Heart left ventricle (tissue), 16 donors: ENCODE results near the gene IGFBP1. TPM values are rescaled to one million over a fixed set of nuclear protein-coding genes. Genes with fewer than 3 reads are reported as not detected.

Experiments used
- ATAC-seq, 4 donors: fragments of 200-7000 bp; cut with Tn5 transposase; one replicate each; pipeline ENCODE4 v1.9.1; 2020 to 2022; ENCODE audit warnings: moderate library complexity in 4 of 4, mild to moderate bottlenecking in 3 of 4, moderate number of reproducible peaks in 1 of 4
- DNase-seq, 5 donors: peaks; one replicate each; pipeline ENCODE4 v3.0.0-alpha.2; 2020
- H3K27ac ChIP-seq, 12 donors: fragments of 200-600 bp; sonication (generic) in 4 of 12; one replicate each; pipeline versions ENCODE4 v1.5.0 to v1.8.0; 2016 to 2022; ENCODE audit warnings: mild to moderate bottlenecking in 2 of 12
- H3K27me3 ChIP-seq, 9 donors: fragments of 200-600 bp; sonication (generic) in 2 of 9; one replicate each; pipeline versions ENCODE4 v1.5.1 to v1.8.0; 2016 to 2022; ENCODE audit warnings: mild to moderate bottlenecking in 3 of 9
- H3K36me3 ChIP-seq, 9 donors: fragments of 200-600 bp; sonication (generic) in 2 of 9; one replicate each; pipeline versions ENCODE4 v1.5.0 to v1.8.0; 2018 to 2022; ENCODE audit warnings: mild to moderate bottlenecking in 2 of 9
- H3K4me1 ChIP-seq, 12 donors: fragments of 200-600 bp; sonication (generic) in 4 of 12; one replicate each; pipeline versions ENCODE4 v1.5.0 to v1.8.0; 2016 to 2022; ENCODE audit warnings: mild to moderate bottlenecking in 3 of 12
- H3K4me3 ChIP-seq, 12 donors: fragments of 200-600 bp; sonication (generic) in 4 of 12; one replicate each; pipeline versions ENCODE4 v1.5.0 to v1.8.0; 2017 to 2022; ENCODE audit warnings: mild to moderate bottlenecking in 9 of 12, moderate library complexity in 4 of 12
- H3K9me3 ChIP-seq, 12 donors: fragments of 200-600 bp; sonication (generic) in 4 of 12; one replicate each; pipeline versions ENCODE4 v1.5.0 to v1.8.0; 2016 to 2022; ENCODE audit warnings: mild to moderate bottlenecking in 1 of 12
- POLR2A ChIP-seq, 2 donors: fragments of 450-650 bp; IDR thresholded peaks; one replicate each; pipeline ENCODE4 v1.6.1; 2017; ENCODE audit warnings: antibody characterized with exemption in 2 of 2, mild to moderate bottlenecking in 2 of 2, moderate library complexity in 2 of 2
- WGBS, 4 donors: extraction: QIAGEN DNeasy Blood & Tissue Kit in 2 of 4; methylation state at CpG; one replicate each; pipeline versions ENCODE4 v1.1.5 to v1.1.7; 2013 to 2018; 5-methylcytosine and 5-hydroxymethylcytosine counted together
- intact Hi-C, 10 donors: fragments of 100-400 bp; cut with DNase I; formaldehyde crosslinking; loops; one replicate each; pipeline versions ENCODE4 v1.11.1 to v1.14.2; 2022
- polyA plus RNA-seq, 2 donors: library from polyadenylated mRNA; stranded (reverse); fragments of 200-250 nt; gene quantifications; one replicate each; pipeline ENCODE4 v1.2.3, GENCODE V29; 2013
- total RNA-seq, 9 donors: library from RNA; depleted of rRNA in 2 of 9; stranded (reverse); fragments of >200 nt in 2 of 9; fragmentation: NEBNext Ultra II Directional in 3 of 9; extraction: Animal tissue kit (Norgen Biotek cat#: 25700) in 3 of 9; gene quantifications; one replicate each; pipeline versions ENCODE4 v1.1.0 to v1.2.4, GENCODE V29; 2016 to 2023
- TF ChIP-seq, protein P1 (sequence below), 12 donors: fragments of 200-600 bp; sonication (generic) in 4 of 12; IDR thresholded peaks; one replicate each; pipeline versions ENCODE4 v1.5.0 to v1.8.0; 2018 to 2022; ENCODE audit warnings: antibody characterized with exemption in 12 of 12, mild to moderate bottlenecking in 5 of 12
- donor health status: ischemic (EF 13 %, LVEDD 7.1; RV severe dilation, severe dysfunction).
- donor health status: healthy with polysubstance abuse.
- donor health status: DM: no; HTN: yes; CAD: no.
- donor health status: DM: no; HTN: no; CAD: no.
- donor health status: ischemic (EF 25% LVEDD 6.9; RV normal size, moderate dysfunction).
- donor health status: ischemic (EF 25% LVEDD 5.7; RV mildly dilated, moderate dysfunction).
- donor health status: healthy.
- donor health status: DM: yes; HTN: yes; CAD: no.
- donor health status: ischemic (EF 35%, LVEDD 5.7; RV mildly dilated, moderate dysfunction).
- donor health status: nonischemic (EF 11% LVEDD 7.7; RV severe dilation, severe dysfunction).
- donor health status: DM: yes; HTN: yes; CAD: no.
- donor health status: PGD.
- donor health status: ischemic (EF 29% LVEDD 5.4; RV normal size, mild dysfunction).
- donor health status: nonischemic (EF 23%, LVEDD 6.1; RV moderate dilation, normal function).

Gene IGFBP1
- total and polyA plus RNA-seq, 11 donors = 1.8 TPM; not detected in 10

DNA sequence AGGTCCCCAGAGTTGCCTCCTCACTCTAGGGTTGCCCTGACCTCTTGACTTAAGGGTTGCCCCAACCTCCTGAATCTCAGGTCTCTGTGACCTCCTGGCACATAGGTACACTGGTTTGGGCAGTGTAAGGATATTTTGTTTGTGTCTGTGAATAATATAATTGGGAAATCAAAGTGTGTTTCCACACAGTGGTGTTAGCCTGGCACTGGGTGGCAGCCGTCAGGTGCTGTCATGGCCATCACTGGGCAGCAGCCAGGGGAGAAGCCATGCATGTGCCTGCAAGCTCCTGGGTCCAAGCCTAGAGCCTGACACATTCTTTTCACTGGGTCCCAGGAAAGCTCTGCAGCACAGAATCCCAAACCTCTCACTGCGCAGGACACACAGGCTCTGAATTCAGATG lies 11.8 kb upstream of the IGFBP1 start:
- Histone ChIP-seq H3K27ac (no peak overlapping the region), H3K4me1 (no peaks in the 10 kb centered on the region), H3K36me3 (no peaks in the 10 kb centered on the region), H3K9me3 (peaks cover 0 to 21% (median 5%) of the 10 kb centered on the region in 12 donors), H3K4me3 (no peak overlapping the region), H3K27me3 (no peaks in the 10 kb centered on the region)
- no peak for DNase-seq
- ATAC-seq = no peak
- intact Hi-C loops = no loop called here
- TF ChIP-seq, protein P1, sequence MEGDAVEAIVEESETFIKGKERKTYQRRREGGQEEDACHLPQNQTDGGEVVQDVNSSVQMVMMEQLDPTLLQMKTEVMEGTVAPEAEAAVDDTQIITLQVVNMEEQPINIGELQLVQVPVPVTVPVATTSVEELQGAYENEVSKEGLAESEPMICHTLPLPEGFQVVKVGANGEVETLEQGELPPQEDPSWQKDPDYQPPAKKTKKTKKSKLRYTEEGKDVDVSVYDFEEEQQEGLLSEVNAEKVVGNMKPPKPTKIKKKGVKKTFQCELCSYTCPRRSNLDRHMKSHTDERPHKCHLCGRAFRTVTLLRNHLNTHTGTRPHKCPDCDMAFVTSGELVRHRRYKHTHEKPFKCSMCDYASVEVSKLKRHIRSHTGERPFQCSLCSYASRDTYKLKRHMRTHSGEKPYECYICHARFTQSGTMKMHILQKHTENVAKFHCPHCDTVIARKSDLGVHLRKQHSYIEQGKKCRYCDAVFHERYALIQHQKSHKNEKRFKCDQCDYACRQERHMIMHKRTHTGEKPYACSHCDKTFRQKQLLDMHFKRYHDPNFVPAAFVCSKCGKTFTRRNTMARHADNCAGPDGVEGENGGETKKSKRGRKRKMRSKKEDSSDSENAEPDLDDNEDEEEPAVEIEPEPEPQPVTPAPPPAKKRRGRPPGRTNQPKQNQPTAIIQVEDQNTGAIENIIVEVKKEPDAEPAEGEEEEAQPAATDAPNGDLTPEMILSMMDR (IDR thresholded peaks at IDR 0.05) = no peak
- TF ChIP-seq POLR2A (IDR thresholded peaks at IDR 0.05) = no peak
- 92 to 100% (median 95%) methylated on average over 2 of the region's 2 CpGs for WGBS, 4 donors

DNA sequence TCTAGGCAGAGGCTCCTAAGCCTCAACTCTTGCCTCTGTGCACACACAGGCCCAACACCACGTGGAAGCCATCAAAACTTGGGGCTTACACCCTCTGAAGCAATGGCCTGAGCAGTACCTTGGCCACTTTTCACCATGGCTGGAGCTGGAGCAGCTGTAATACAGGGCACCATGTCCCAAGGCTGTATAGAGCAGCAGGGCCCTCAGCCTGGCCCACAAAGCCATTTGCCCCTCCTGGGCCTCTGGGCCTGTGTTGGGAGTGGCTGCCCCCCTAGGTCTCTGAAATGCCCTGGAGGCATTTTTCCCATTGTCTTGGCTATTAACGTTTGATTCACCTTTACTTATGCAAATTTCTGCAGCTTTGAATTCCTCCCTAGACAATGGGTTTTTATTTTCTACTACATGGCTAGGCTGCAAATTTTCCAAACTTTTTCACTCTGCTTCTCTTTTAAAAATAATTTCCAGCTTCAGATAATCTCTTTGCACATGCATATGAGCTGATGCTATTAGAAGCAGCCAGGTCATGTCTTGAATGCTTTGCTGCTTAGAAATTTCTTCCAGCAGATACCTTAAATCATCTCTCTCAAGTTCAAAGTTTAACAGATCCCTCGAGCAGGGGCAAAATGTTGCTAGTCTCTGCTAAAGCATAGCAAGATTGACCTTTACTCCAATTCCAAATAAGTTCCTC lies 9.7 kb upstream of the IGFBP1 start:
- 21 to 52% (median 44%) methylated on average over 3 of the region's 3 CpGs for whole genome bisulfite sequencing, 4 donors
- no peaks in the 10 kb centered on the region for H3K4me1 ChIP-seq
- no peak overlapping the region for H3K4me3 ChIP-seq
- intact Hi-C loops = no loop called here
- DNase-seq = no peak
- no peak overlapping the region for H3K27ac ChIP-seq
- peaks cover 0 to 5% (median 0%) of the 10 kb centered on the region in 9 donors for H3K27me3 ChIP-seq
- no peaks in the 10 kb centered on the region for H3K36me3 ChIP-seq
- peaks cover 0 to 21% (median 5%) of the 10 kb centered on the region in 12 donors for H3K9me3 ChIP-seq
- TF ChIP-seq, protein P1 (IDR thresholded peaks at IDR 0.05) = no peak
- no peak for TF ChIP-seq POLR2A (IDR thresholded peaks at IDR 0.05)
- ATAC-seq = no peak

DNA sequence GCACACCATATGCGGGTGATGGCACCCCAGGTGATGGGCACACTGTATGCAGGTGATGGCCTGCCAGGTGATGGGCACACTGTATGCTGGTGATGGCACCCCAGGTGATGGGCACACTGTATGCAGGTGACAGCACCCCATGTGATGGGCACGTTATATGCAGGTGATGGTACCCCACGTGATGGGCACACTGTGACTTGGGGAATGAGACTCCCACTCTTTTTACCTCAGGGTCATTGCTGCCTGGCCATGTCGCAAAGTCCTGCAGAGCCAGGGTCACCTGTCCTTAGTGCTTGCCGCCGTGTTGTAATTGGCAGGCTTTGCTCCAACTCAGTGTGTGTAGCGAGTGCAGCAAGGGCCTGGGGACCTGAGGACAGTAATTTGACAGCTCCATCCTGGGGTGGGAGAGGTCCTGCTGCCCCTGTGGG lies 7.8 kb upstream of the IGFBP1 start:
- WGBS, 4 donors = 80 to 93% (median 90%) methylated on average over 2 to 7 of the region's 7 CpGs
- Histone ChIP-seq H3K9me3 (peaks cover 0 to 21% (median 5%) of the 10 kb centered on the region in 12 donors), H3K36me3 (no peaks in the 10 kb centered on the region), H3K27me3 (peaks cover 0 to 12% (median 0%) of the 10 kb centered on the region in 9 donors), H3K4me1 (no peaks in the 10 kb centered on the region), H3K4me3 (no peak overlapping the region), H3K27ac (no peak overlapping the region)
- no peak for TF ChIP-seq POLR2A (IDR thresholded peaks at IDR 0.05)
- TF ChIP-seq, protein P1 (IDR thresholded peaks at IDR 0.05) = no peak
- DNase-seq = no peak
- no peak for ATAC-seq
- intact Hi-C loops = no loop called here

DNA sequence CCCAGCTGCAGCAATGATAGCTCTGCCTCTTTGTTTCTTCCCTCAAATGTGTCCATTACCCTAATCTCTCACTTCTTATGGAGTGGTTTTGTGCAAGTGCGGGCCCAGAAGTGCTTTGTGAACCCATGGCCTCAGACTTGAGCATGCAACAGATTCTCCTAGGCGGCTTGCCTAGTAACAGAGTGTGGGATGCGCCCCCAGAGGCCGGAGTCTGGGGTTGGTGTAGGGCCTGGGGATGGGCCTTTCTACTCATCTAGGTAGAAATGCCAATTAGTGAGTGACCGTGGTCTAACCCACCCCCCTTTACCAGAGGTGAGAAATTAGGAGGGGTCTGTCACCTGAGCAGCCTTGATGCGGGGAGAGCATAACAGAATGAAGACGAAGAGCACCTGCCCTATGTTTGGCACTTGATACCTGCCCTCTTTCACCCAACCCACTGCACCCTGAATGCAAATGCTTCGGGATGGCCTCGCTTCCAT lies 7.0 kb upstream of the IGFBP1 start:
- intact Hi-C loops = no loop called here
- WGBS, 4 donors = 86 to 95% (median 90%) methylated on average over 9 of the region's 9 CpGs
- TF ChIP-seq POLR2A (IDR thresholded peaks at IDR 0.05) = no peak
- TF ChIP-seq, protein P1 (IDR thresholded peaks at IDR 0.05) = no peak
- no peak overlapping the region for H3K4me3 ChIP-seq
- no peaks in the 10 kb centered on the region for H3K4me1 ChIP-seq
- H3K36me3 ChIP-seq = no peaks in the 10 kb centered on the region
- peaks cover 0 to 19% (median 1%) of the 10 kb centered on the region in 9 donors for H3K27me3 ChIP-seq
- H3K9me3 ChIP-seq = peaks cover 0 to 21% (median 5%) of the 10 kb centered on the region in 12 donors
- DNase-seq = no peak
- ATAC-seq = no peak
- no peak overlapping the region for H3K27ac ChIP-seq
